HG03354 (cell line): Measurements from ENCODE around the gene PRLH.

Experiments used
- ATAC-seq: cut with Tn5 transposase; IDR thresholded peaks from one replicate; pipeline ENCODE4 v1.9.1; 2021; ENCODE audit warnings: mild to moderate bottlenecking; ENCODE audit not compliant: unreplicated experiment, poor library complexity, severe bottlenecking

PRLH gene

GRCh38 chr2:237538001-237538720 is 28.2 kb upstream of the PRLH start:
- ATAC-seq: no peak

GRCh38 chr2:237538901-237539300 is 27.5 kb upstream of the PRLH start:
- ATAC-seq: no peak

- ATAC-seq: no peak
These were observed 26.7 kb upstream of the PRLH start for GRCh38 chr2:237539681-237540080.

GRCh38 chr2:237540223-237540775 is 26.1 kb upstream of the PRLH start:
- no peak for ATAC-seq

GRCh38 chr2:237540823-237541222 is 25.6 kb upstream of the PRLH start:
- ATAC-seq: no peak

- ATAC-seq: no peak
These were observed 25.1 kb upstream of the PRLH start for GRCh38 chr2:237541243-237541642.

- no peak for ATAC-seq
These were observed 24.2 kb upstream of the PRLH start for GRCh38 chr2:237542001-237542704.

GRCh38 chr2:237546040-237546875 is 20.1 kb upstream of the PRLH start:
- no peak for ATAC-seq

GRCh38 chr2:237546876-237547395 is 19.4 kb upstream of the PRLH start:
- no peak for ATAC-seq

GRCh38 chr2:237547841-237548416 is 18.4 kb upstream of the PRLH start:
- ATAC-seq: no peak

GRCh38 chr2:237549216-237549615 is 17.2 kb upstream of the PRLH start:
- ATAC-seq: no peak

GRCh38 chr2:237549643-237550415 is 16.5 kb upstream of the PRLH start:
- no peak for ATAC-seq

- no peak for ATAC-seq
These were observed 15.3 kb upstream of the PRLH start for GRCh38 chr2:237551071-237551574.

GRCh38 chr2:237552908-237553307 is 13.5 kb upstream of the PRLH start:
- no peak for ATAC-seq

GRCh38 chr2:237553948-237554347 is 12.4 kb upstream of the PRLH start:
- no peak for ATAC-seq

GRCh38 chr2:237555560-237555959 is 10.8 kb upstream of the PRLH start:
- ATAC-seq: no peak

- ATAC-seq: peak; percentile 96
These were observed 9.4 kb upstream of the PRLH start for GRCh38 chr2:237556773-237557632.

GRCh38 chr2:237557633-237558015 is 8.8 kb upstream of the PRLH start:
- ATAC-seq: peak; percentile 20
